CD4-positive, alpha-beta memory T cell (primary cell): ENCODE data around the gene RNF217. TPM values are rescaled to one million over a fixed set of nuclear protein-coding genes. Genes with fewer than 3 reads are reported as not detected.

Experiments
- CTCF ChIA-PET: fragments of 350-600 bp; sonication (Branson Sonifier 250); formaldehyde crosslinking; loops from one replicate; lab custom pipeline; 2021; ENCODE audit warnings: inconsistent platforms; ENCODE audit not compliant: partially characterized antibody; lab: Charles Lee
- POLR2A ChIA-PET: fragments of 350-600 bp; sonication (Branson Sonifier 250); formaldehyde crosslinking; loops from one replicate; lab custom pipeline; 2021; ENCODE audit not compliant: partially characterized antibody; lab: Charles Lee
- DNase-seq, 5 donors: peaks; one replicate each; pipeline versions ENCODE4 v3.0.0 to v3.0.0-alpha.2; 2020 to 2022; ENCODE audit warnings: mixed read lengths in 1 of 5
- H3K27ac ChIP-seq: one replicate; pipeline ENCODE4 v1.7.0; 2013; ENCODE audit warnings: low read depth, low read length
- H3K27me3 ChIP-seq: 2 replicates; pipeline ENCODE4 v1.7.0; 2013; ENCODE audit warnings: mild to moderate bottlenecking, low read length, moderate library complexity; ENCODE audit not compliant: insufficient read depth
- H3K36me3 ChIP-seq: 2 replicates; pipeline ENCODE4 v1.7.0; 2013; ENCODE audit warnings: mild to moderate bottlenecking, low read length, moderate library complexity; ENCODE audit not compliant: insufficient read depth
- H3K4me1 ChIP-seq: 2 replicates; pipeline ENCODE4 v1.7.0; 2013; ENCODE audit warnings: mild to moderate bottlenecking, low read length, moderate library complexity; ENCODE audit not compliant: insufficient read depth
- H3K4me3 ChIP-seq, 2 donors: one replicate each; pipeline ENCODE4 v1.7.0; 2013; ENCODE audit warnings: low read length in 2 of 2, mild to moderate bottlenecking in 1 of 2
- H3K9me3 ChIP-seq, 2 donors: one replicate each; pipeline ENCODE4 v1.7.0; 2013; ENCODE audit warnings: low read length in 2 of 2, control low read depth in 1 of 2; ENCODE audit not compliant: control insufficient read depth in 1 of 2
- H3K27ac Mint-ChIP-seq, 7 donors: one replicate each; pipeline ENCODE4 v1.8.0; 2020 to 2021; ENCODE audit warnings: mixed read lengths in 7 of 7, mild to moderate bottlenecking in 6 of 7, inconsistent platforms in 3 of 7, moderate library complexity in 3 of 7
- H3K27me3 Mint-ChIP-seq, 2 donors: one replicate each; pipeline ENCODE4 v1.8.0; 2020 to 2021; ENCODE audit warnings: mixed read lengths in 2 of 2
- H3K36me3 Mint-ChIP-seq, 2 donors: one replicate each; pipeline ENCODE4 v1.8.0; 2020 to 2021; ENCODE audit warnings: mixed read lengths in 2 of 2, inconsistent platforms in 1 of 2, mild to moderate bottlenecking in 1 of 2
- H3K4me1 Mint-ChIP-seq, 4 donors: one replicate each; pipeline ENCODE4 v1.8.0; 2020 to 2021; ENCODE audit warnings: mixed read lengths in 4 of 4, mild to moderate bottlenecking in 1 of 4
- H3K4me3 Mint-ChIP-seq, 8 donors: one replicate each; pipeline ENCODE4 v1.8.0; 2020 to 2021; ENCODE audit warnings: mixed read lengths in 8 of 8, mild to moderate bottlenecking in 7 of 8, moderate library complexity in 6 of 8, inconsistent platforms in 3 of 8
- H3K9me3 Mint-ChIP-seq, 8 donors: one replicate each; pipeline ENCODE4 v1.8.0; 2020 to 2021; ENCODE audit warnings: mixed read lengths in 8 of 8, mild to moderate bottlenecking in 5 of 8, inconsistent platforms in 3 of 8, moderate library complexity in 1 of 8
- intact Hi-C: fragments of 100-400 bp; cut with micrococcal nuclease; formaldehyde crosslinking; loops from one replicate; pipeline ENCODE4 v1.15.1; 2023
- polyA plus RNA-seq, 2 donors: library from polyadenylated mRNA; unstranded; fragments of 300-500 nt; fragmentation: Illumina TruSeq; gene quantifications; one replicate each; pipeline ENCODE4 v1.2.3, GENCODE V29; 2021
- total RNA-seq, 2 experiments: library from RNA; stranded (reverse); gene quantifications; one replicate each; pipeline ENCODE4 v1.2.3, GENCODE V29; 2021

Gene RNF217
- total and polyA plus RNA-seq, 4 experiments from 2014 or later = 0.03 to 0.86 (median 0.12) TPM

GRCh38 chr6:124982669-124983068, 20.4 kb downstream of the RNF217 start:
- H3K4me3 ChIP-seq = no peak overlapping the region
- H3K36me3 Mint-ChIP-seq = no peaks in the 10 kb centered on the region
- H3K27ac ChIP-seq = no peak overlapping the region
- no peak for DNase-seq
- intact Hi-C loops = no loop called here
- no peak overlapping the region for H3K4me3 Mint-ChIP-seq
- H3K9me3 Mint-ChIP-seq = peaks cover 0 to 6% (median 0%) of the 10 kb centered on the region in 8 donors
- H3K27me3 Mint-ChIP-seq = peaks cover 4 to 15% of the 10 kb centered on the region in 2 donors
- H3K4me1 Mint-ChIP-seq = peaks cover 6 to 8% (median 7%) of the 10 kb centered on the region in 4 donors
- no peak overlapping the region for H3K27ac Mint-ChIP-seq
- no peaks in the 10 kb centered on the region for H3K36me3 ChIP-seq
- no peaks in the 10 kb centered on the region for H3K9me3 ChIP-seq
- POLR2A ChIA-PET = no interaction called here
- H3K4me1 ChIP-seq = peaks cover 4% of the 10 kb centered on the region
- CTCF ChIA-PET = no interaction called here
- no peaks in the 10 kb centered on the region for H3K27me3 ChIP-seq

- Mint-ChIP-seq H3K36me3 (no peaks in the 10 kb centered on the region), H3K4me3 (no peak overlapping the region), H3K9me3 (peaks cover 0 to 6% (median 0%) of the 10 kb centered on the region in 8 donors), H3K27ac (no peak overlapping the region), H3K27me3 (peaks cover 4 to 15% of the 10 kb centered on the region in 2 donors), H3K4me1 (peaks cover 6 to 8% (median 7%) of the 10 kb centered on the region in 4 donors)
- ChIA-PET POLR2A (no interaction called here), CTCF (no interaction called here)
- peaks cover 4% of the 10 kb centered on the region for H3K4me1 ChIP-seq
- H3K36me3 ChIP-seq = no peaks in the 10 kb centered on the region
- H3K27ac ChIP-seq = no peak overlapping the region
- DNase-seq = no peak
- intact Hi-C loops = no loop called here
- no peak overlapping the region for H3K4me3 ChIP-seq
- H3K9me3 ChIP-seq = no peaks in the 10 kb centered on the region
- no peaks in the 10 kb centered on the region for H3K27me3 ChIP-seq
Observed at GRCh38 chr6:124983383-124984083, 21.3 kb downstream of the RNF217 start.

GRCh38 chr6:124984668-124985338, 22.6 kb downstream of the RNF217 start:
- no peak overlapping the region for H3K4me3 Mint-ChIP-seq
- Histone ChIP-seq H3K36me3 (no peaks in the 10 kb centered on the region), H3K9me3 (no peaks in the 10 kb centered on the region), H3K27me3 (no peaks in the 10 kb centered on the region), H3K27ac (no peak overlapping the region), H3K4me3 (no peak overlapping the region), H3K4me1 (peaks cover 4% of the 10 kb centered on the region)
- DNase-seq = no peak
- H3K27me3 Mint-ChIP-seq = peaks cover 4 to 5% of the 10 kb centered on the region in 2 donors
- no peaks in the 10 kb centered on the region for H3K36me3 Mint-ChIP-seq
- H3K4me1 Mint-ChIP-seq = peaks cover 6 to 8% (median 7%) of the 10 kb centered on the region in 4 donors
- ChIA-PET CTCF (no interaction called here), POLR2A (no interaction called here)
- H3K27ac Mint-ChIP-seq = no peak overlapping the region
- intact Hi-C loops = no loop called here
- no peaks in the 10 kb centered on the region for H3K9me3 Mint-ChIP-seq

- CTCF ChIA-PET = no interaction called here
- no peak for DNase-seq
- H3K4me1 Mint-ChIP-seq = peaks cover 6 to 8% (median 7%) of the 10 kb centered on the region in 4 donors
- peaks cover 1 to 4% of the 10 kb centered on the region in 2 donors for H3K27me3 Mint-ChIP-seq
- H3K27ac Mint-ChIP-seq = no peak overlapping the region
- Histone ChIP-seq H3K36me3 (no peaks in the 10 kb centered on the region), H3K9me3 (no peaks in the 10 kb centered on the region), H3K27ac (no peak overlapping the region), H3K4me3 (no peak overlapping the region), H3K27me3 (no peaks in the 10 kb centered on the region), H3K4me1 (peaks cover 4% of the 10 kb centered on the region)
- no peaks in the 10 kb centered on the region for H3K36me3 Mint-ChIP-seq
- no peaks in the 10 kb centered on the region for H3K9me3 Mint-ChIP-seq
- no peak overlapping the region for H3K4me3 Mint-ChIP-seq
- POLR2A ChIA-PET = no interaction called here
- intact Hi-C loops = no loop called here
Observed at GRCh38 chr6:124986164-124986563, 23.9 kb downstream of the RNF217 start.

GRCh38 chr6:124987291-124987690, 25.1 kb downstream of the RNF217 start:
- H3K36me3 Mint-ChIP-seq = no peaks in the 10 kb centered on the region
- no peaks in the 10 kb centered on the region for H3K36me3 ChIP-seq
- no peaks in the 10 kb centered on the region for H3K9me3 Mint-ChIP-seq
- ChIA-PET POLR2A (no interaction called here), CTCF (no interaction called here)
- H3K27me3 ChIP-seq = no peaks in the 10 kb centered on the region
- no peak overlapping the region for H3K27ac Mint-ChIP-seq
- H3K4me1 Mint-ChIP-seq = peaks cover 6 to 8% (median 7%) of the 10 kb centered on the region in 4 donors
- intact Hi-C loops = no loop called here
- H3K27me3 Mint-ChIP-seq = no peaks in the 10 kb centered on the region
- DNase-seq = no peak
- no peak overlapping the region for H3K4me3 Mint-ChIP-seq
- H3K27ac ChIP-seq = no peak overlapping the region
- H3K4me1 ChIP-seq = peaks cover 4% of the 10 kb centered on the region
- no peaks in the 10 kb centered on the region for H3K9me3 ChIP-seq
- no peak overlapping the region for H3K4me3 ChIP-seq

- Histone ChIP-seq H3K4me3 (no peak overlapping the region), H3K27ac (no peak overlapping the region), H3K4me1 (peaks cover 4% of the 10 kb centered on the region), H3K9me3 (no peaks in the 10 kb centered on the region), H3K27me3 (no peaks in the 10 kb centered on the region), H3K36me3 (no peaks in the 10 kb centered on the region)
- intact Hi-C loops = no loop called here
- ChIA-PET POLR2A (no interaction called here), CTCF (no interaction called here)
- Mint-ChIP-seq H3K27me3 (no peaks in the 10 kb centered on the region), H3K9me3 (no peaks in the 10 kb centered on the region), H3K36me3 (no peaks in the 10 kb centered on the region), H3K4me3 (no peak overlapping the region), H3K27ac (no peak overlapping the region), H3K4me1 (peaks cover 6 to 8% (median 7%) of the 10 kb centered on the region in 4 donors)
- DNase-seq = no peak
Observed at GRCh38 chr6:124987999-124988591, 25.9 kb downstream of the RNF217 start.

GRCh38 chr6:124989136-124989983, 27.1 kb downstream of the RNF217 start:
- Histone ChIP-seq H3K4me3 (no peak overlapping the region), H3K9me3 (no peaks in the 10 kb centered on the region), H3K27ac (no peak overlapping the region), H3K4me1 (peaks cover 4% of the 10 kb centered on the region), H3K27me3 (no peaks in the 10 kb centered on the region), H3K36me3 (no peaks in the 10 kb centered on the region)
- Mint-ChIP-seq H3K4me3 (no peak overlapping the region), H3K27ac (peak overlapping the region in 1 of 7 donors; percentile 32), H3K27me3 (no peaks in the 10 kb centered on the region), H3K9me3 (no peaks in the 10 kb centered on the region), H3K36me3 (no peaks in the 10 kb centered on the region), H3K4me1 (peaks cover 6 to 8% (median 7%) of the 10 kb centered on the region in 4 donors)
- ChIA-PET POLR2A (no interaction called here), CTCF (no interaction called here)
- DNase-seq = no peak
- intact Hi-C loops = no loop called here
